Measurements from ENCODE around the gene PRSS50.
A peak's percentile ranks its signal among the peaks of the same experiment; 100 is the strongest.
"Not testable (repeated sequence)": the region's sequence is repeated elsewhere in the genome, so short reads cannot be mapped to it uniquely, and the experiment has no call there.

The PRSS50 gene

DNA sequence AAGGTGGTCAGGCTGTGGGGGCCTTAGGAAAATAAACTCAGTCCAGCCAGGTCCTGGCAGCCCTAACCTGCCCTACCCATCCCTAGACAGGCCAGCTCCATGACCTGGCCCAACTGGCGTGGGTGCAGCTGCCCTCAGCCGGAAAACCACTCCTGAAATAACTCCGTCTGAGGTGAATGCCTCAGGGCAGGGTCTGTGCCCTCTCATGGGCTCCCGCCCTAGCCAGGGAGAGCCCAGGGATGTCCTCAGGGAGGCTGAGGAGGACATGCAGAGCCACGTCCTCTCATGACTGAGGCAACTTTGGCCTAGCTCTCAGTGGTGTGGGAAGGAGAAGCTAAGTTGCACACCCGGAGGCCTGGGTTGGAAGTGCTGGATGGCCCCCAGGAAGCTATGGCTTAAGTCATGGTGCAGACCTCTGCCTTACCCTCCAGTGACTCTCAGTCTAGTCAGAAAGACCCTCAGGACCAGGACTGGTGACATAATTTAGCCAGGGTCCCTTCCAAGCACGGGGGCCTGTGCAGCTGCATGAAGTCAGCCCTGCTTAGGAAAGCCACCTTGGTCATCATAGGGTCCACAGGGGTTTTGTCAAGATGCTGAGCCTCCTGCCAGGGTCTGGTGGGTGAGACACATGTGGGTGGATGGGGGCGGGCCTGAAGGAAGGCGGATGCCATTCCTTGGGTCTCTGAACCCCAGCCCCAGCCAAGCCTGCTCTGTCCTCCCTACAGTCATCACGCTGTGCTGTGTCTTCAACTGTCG, 9.1 kb downstream of the PRSS50 start:
- no peak for DNase-seq (ENCODE audit: low read depth in 2 of 2)

DNA sequence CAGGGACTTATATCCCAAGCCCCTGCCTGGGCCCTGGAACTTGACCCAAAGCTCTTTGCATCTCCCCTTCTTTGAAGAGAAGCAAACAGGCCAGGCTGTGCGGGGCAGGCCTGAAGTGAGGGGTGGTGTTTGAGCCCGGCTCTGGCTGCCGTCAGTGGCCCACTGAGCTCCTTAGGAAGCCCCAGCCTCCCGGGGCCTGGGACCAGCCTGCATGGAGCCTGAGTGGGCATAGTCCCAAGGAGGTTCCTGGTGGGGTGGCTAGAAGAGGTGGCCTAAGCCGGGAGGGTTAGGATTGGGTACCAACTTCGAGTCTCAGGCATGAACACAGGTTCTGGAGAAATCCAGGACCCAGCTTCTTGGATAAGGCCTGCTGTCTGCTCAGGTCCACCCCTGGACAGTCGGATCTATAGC, 10.1 kb downstream of the PRSS50 start:
- DNase-seq (ENCODE audit: low read depth in 2 of 2), result no peak

DNA sequence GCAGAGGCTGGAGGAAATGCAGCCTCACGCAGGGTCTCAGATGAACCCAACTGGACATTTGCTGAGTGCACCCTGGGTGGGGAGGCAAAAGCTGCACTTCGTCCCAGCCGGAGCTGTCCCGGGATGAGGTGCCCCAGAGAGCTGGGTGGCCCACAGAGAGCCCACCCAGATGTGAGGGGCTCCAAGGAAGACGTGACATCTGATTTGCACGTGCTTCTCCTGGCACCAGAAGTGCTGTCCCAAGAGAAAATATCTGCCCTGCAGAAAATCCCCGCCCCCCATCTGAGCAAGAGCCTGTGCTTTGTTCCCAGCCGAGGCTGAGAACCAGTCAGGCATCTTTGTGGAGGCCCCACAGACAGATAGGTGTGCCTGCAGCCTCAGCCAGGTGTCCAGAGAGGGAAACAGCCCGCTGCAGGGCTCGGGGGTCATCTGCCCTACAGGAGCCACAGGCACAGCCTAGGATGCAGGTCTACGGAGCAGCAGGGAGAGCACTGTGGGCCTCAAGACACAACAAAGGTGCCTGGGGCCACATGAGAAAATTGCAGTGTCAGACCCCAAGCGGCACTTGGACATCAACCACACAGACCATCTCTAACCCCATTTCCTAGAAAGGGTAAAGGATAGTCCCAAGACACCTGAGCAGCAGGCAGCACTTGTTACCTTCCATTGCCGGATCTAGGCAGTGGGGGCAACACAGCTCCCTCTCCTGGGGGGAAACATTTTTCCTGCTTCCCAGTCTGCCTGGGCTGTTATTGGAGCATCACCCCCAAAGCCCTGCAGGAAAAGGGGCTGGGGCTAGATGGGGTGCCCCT, 10.7 kb downstream of the PRSS50 start:
- no peak for DNase-seq (ENCODE audit: low read depth in 2 of 2)

DNA sequence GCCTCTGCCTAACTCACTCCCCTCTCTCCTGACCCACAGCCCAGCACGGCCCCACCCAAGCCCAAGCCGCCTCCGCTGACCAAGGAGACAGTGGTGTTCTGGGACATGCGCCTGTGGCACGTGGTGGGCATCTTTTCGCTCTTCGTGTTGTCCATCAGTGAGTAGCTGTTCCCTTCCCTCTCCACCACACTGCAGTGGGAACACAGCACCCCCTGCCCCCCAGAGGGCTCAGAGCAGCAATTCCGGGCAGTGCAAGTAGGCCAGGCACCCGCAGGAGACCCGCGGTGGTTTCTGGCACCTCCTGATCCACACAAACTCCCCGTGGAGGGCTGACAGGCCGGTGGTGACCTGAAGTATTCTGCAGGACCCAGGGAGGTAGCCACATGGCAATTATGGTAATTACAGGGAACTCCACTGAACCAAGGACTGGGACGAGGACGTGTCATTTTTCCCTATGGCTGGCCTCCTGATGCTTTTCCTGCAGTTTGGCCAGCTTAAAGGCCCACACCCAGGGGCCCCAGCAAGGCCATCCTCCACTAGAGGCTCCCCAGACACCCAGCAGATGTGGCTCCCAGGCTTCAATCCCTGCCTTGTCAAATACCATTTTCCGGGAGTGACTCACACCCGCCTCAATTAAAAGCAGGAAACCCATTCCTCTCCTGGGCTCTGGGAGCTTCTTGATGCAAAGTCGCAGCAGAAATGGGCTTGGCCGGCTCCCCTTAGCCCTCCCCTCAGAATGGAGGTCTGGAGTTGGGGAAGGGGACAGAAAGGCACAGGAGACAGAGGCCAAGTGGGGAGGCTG, 11.7 kb downstream of the PRSS50 start:
- no peak for DNase-seq (ENCODE audit: low read depth in 2 of 2)

DNA sequence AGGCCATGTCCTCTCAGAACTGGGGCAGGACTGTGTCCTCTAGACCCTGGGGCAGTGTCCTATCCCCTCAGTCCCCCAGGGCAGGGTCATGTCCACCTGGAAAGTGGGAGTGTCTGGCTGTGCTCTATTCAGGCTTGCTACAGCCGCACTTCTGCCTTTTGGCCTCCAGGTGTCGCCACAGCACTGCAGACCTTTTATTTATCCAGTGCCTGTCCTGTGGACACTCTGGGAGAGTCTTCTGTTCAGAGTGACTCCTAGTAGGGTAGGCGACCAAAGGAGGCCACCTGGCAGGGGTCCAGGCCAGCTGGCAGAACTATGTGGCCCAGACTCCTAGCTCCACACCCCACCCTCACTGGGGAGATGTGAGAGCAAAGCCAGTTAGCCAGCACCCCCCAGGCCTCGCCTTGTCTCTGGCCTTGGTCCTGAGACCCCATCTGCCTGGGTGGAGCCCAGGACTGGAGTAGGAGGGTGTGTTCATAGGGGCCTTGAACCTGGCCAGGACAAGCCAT, 12.6 kb downstream of the PRSS50 start:
- peak in 1 of 2 donors; percentile 44 for DNase-seq (ENCODE audit: low read depth in 2 of 2)

DNA sequence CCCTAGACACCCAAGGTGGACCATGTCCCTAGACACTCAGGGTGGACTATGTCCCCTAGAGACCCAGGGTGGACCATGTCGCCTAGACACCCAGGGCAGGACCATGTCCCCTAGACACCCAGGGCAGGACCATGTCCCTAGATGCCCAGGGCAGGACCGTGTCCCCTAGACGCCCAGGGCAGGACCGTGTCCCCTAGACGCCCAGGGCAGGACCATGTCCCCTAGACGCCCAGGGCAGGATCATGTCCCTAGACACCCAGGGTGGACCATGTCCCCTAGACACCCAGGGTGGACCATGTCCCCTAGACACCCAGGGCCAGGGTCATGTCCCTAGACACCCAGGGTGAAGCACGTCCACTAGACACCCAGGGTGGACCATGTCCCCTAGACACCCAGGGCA, 13.3 kb downstream of the PRSS50 start:
- not testable (repeated sequence) for DNase-seq (ENCODE audit: low read depth in 2 of 2)

DNA sequence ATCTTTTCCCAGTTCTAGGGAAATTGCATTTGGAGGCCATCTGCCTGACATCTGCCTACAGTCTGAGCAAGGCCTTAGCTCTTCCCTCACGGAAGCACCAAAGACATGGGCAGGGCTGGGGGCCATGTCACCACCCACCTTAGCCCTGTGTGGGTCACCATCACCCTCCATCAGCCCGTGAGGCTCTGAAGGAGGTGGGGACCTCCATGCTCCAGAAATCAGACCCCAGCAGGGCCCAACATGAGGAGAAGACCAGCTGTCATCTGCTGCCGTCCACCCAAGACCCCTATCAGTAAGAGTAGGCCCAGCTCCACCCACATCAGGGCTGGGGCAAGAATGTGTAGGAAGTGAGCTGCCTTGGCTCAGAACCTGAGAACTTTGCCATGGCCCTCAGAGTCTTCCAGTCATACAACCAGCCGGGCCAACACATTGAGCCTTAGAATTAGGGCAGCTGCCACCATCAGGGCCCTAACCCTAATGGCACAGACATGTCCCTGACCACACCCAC, 14.6 kb downstream of the PRSS50 start:
- DNase-seq (ENCODE audit: low read depth in 2 of 2), result no peak

DNA sequence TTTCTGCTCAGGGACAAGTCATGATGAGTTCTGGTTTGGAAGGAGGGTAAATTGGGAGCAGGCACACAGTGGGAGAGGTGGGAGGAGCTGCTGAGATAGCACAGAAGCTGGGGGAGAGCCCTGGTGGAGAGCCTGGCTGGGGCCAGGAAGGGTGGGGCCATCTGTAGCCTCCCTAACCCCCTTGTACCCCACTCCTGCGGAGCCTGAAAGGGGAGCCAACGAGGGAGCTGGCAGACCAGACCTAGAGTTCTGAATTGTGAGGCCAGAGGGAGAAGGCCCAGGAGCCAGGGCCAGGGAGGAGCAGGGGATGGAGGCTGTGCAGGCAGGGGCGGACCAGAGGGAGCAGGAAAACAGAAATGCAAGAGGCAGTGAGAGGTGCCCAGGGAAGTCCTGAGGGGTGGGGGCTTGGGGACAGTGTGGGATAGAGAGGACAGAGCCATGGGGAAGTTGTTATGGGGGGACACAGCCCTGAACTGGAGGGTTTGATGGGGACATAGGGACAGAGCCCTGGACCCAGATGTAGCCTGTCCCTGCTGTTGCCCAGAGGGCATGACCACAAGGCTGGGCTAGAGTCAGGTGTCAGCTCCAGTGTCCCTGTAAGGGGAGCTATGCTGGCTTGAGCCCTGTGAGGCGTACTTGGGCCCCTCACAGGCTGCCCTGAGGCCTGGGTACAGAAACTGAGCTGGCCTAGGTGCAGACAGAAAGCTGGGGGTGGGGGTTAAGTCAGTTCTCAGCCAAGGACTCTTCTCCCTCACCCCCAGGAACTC, 15.2 kb downstream of the PRSS50 start:
- no peak for DNase-seq (ENCODE audit: low read depth in 2 of 2)

DNA sequence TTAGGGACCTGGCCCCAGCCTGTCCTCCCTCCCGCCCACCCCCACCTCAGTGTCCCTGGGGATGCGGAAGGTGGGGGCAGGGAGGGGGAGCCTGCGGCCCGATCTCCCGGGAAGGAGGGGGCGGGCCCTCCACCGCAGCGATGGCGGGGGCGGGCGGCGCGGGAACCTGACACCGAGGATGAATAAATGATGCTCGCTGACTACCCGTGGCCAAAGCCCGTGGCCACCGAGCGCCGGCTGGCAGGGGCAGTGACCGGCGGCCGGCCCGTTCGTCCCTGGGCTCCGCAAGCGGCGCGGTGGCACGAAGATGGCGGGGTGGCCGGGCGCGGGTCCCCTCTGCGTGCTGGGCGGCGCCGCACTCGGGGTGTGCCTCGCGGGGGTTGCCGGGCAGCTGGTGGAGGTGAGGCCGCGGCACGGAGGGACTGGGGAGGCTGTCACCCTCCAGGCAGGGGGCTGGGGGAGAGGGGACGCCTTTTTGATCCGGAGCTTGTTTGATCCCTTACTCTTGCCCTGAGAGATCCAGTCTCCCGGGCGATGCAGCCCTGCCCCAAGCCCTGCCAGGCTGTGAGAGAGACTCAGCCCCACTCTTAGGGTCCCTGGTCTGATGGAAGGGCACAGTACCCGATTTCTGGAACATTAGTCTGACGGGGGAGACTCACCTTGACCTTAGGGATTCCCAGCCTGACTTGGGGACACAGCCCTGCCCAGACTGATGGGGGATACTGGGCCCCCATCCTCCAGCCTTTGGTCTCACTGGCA, 16.3 kb downstream of the PRSS50 start, which contains the start of gene TMIE:
Gene TMIE (plus strand): TSS at position 212 of the 759 bp plus-strand sequence. CDS start 96 bp downstream, at position 308.
- DNase-seq (ENCODE audit: low read depth in 2 of 2), result no peak

DNA sequence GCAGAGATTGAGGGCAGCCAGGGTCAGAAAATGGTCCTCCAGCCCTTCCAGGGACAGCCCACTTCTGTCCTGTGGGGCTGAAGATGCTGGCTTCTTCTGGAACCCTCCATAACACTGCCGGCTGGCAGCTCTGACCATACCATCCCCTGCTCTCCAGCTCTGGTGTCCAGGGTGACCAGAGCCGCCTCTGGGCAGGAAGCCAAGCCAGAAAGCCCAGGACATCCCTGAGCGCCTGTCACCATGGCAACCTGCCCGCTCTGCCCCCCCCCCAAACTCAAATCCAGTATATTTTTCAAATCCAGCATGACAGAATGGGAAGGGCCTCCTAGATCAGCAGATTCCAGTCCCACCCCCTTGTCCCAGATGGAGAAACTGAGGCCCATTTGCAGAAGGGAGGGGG, 16.9 kb downstream of the PRSS50 start:
- DNase-seq (ENCODE audit: low read depth in 2 of 2), result no peak

DNA sequence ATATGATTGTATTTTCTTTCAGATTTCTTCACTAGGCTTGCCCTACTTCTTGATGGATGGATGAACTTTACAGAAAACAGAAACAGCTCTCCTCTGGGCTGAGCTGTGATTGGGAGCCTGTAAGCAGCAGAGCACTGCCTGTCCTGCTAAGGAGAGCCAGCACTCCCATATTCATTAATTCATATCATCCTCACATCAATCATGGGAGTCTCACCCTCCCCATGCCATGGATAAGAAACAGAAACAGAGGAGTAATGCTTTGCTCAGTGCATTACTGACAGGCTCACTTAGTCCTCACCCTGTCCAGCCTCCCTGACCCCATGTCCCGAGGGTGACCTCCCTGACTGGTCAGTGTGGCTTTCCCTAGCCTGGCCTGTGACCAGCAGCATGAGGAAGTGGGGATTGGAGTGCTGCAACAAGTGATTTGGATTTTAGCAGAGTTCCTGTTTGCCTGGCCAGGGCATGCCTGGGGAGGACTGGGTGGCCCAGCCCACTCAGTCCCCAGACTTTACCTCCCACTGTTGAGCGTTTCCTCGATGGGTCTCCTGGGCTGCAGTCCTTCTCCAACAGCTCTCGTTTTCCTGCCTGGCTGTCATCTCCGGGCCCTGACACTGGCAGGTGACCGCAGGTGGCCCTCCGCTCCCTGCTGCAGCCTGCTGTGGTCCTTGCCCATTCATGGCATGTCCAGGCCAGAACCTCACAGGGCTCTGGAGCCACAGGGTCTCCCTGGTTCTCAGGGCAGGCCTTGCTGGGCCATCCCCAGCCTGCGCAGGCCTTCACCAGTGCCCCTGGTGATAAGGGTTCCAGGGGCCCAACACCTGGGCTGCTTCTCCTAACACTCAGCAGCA, 17.8 kb downstream of the PRSS50 start:
- no peak for DNase-seq (ENCODE audit: low read depth in 2 of 2)

DNA sequence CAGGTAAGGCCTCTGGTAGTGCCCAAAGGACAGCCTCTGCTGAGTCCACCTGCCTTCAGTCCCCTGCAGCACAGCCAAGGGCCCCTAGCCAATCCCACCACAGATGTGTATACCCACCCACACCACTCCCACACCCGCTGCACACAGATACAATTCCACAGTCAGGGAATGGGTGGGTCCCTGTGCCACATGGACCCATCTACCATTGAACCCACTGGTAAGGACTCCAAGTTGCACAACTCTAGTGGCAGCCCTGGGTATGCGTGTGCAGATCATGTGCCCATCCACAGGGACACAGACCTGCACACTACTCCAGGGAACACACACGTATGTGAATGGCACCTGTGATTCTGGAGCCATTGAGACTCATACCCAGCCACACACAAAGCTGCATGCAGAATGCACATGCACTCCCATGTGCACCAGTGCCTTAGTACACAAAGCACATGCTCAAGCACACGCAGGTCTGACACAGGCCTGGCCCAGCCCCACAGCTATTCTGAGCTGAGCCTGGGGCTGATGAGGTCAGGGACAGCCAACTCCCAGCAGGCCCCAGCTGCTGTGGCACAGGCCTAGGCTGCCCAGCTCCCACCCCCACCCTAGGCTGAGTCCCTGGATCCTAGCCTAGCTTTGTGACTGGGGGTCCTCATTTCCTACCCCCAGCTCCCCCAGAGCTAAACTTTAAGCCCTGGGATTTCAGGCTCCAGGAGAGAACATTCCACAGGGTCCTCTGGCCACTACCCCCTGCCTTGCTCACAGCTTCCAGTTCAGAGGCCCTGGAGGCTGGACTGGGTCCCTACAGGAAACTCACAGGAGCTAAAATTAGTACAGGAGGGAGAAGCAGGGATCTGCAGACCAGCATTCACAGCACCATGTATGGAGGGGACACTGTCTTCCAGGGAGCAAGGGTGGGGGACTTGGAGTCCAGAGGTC, 21.4 kb downstream of the PRSS50 start:
- no peak for DNase-seq (ENCODE audit: low read depth in 2 of 2)

DNA sequence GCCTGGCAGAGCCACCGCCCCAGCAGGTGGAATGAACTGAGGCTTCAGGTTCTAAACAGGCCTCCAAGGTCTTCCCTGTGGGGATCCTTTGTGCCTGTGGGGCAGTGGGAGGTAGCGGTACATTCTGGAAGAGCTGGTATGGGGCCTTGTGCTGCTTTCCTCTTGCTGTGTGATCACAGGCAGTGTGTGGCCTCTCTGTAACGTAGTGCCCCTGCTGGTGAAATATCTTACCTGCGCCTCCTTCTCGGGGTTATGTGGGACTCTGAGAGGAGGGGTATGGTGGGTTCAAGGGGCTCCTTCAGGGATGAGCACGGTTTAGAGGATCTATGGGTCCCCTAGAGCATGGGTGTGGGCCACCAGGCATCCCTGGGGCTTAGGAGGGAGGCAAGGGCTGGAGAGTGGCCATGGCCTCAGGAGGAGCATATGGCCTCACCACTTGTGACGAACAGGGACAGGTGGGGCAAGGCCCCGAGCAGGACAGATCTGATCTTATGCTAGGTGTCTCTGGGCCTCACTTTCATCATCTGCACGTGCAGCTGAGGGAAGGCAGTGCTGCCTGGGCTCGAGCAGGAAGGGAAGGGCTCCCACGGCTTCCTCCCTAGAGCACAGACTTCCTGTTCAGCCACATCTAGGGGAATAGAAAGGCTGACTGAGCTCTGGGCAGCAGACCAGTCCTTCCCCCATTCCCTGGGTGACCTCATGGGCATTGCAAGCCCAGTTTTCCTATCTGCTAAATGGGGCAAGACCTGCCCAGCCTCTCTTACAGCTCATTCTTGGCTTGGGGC, 22.3 kb downstream of the PRSS50 start:
- DNase-seq (ENCODE audit: low read depth in 2 of 2), result no peak

DNA sequence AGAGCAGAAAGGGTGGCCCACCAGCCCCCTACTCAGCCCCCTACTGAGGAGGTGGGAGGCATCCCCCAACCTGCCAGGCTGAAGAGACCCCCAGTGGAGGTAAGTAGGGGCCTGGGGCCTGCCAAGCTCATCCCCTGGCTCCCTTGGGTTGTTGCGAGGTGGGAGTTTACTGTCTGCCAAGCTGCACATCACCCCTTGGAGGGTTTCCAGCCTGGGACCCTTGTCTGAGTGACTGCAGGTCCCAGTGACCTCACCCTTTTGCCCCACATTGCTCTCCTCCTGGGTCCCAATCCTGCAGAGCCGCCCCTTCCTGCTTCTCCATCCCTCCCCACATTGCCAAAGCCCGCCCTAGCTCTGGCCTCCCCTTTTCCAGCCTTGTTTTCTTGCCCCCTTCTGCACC, 23.1 kb downstream of the PRSS50 start:
- DNase-seq (ENCODE audit: low read depth in 2 of 2), result no peak

DNA sequence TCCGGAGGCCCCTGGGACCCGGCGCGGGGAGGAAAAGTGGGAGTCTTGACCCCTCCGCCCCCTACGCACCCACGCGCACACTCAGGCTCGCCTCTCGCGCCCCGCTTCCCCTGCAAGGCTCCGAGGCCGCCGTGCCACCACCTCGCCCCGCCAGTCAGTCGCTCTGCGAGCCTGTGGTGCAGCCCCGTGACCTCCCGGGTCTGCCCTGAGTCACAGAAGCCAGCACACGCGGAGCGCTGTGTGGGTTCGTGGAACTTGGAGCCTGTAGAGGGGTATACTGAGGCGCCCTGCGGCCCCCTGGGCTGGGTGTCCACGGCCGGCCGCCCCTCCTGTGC, 23.8 kb downstream of the PRSS50 start:
- DNase-seq (ENCODE audit: low read depth in 2 of 2), result peak in 1 of 2 donors; percentile 15

DNA sequence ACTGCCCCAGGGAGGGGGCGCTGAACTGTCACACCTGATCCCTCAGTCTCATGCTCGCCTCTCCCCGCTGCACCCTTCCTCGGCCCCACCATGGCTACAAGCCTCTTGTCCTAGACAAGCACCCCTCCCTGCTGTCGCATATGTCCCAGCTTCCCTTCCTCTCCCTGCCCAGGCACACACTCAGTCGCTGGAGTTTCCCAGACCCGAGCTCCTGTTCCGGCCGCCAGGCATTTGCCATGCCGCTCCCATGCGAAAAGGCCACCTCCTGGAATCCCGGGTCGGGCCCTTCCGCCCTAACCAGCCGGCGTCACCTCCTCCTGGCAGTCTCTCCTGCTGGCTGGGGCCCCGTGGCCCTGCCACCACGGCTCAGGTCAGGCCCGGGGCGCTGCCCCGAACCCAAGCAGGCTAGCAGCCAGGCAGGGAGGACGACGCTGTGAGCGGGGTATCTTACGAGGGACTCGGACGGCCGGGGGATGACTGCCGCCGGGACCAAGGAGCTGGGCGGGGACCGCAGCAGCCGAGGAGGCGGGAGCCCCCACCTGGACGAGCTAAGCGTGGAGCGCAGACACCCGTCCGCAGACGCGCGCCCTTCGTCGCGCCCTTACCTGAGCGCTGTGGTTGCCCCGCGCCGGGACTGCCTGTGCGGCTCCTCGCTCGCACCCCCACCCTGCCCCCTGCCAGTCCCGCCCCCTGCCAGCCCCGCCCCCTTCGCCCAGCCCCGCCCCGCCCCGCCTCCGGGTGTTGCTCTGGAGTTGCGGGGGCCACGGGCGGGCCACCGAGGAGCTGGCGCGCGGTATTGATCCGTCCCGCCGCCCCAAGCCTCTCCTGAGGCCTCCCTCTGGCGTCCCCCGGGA, 24.4 kb downstream of the PRSS50 start, which contains the start of gene ALS2CL:
Gene ALS2CL (minus strand): TSS at position 642 of the 854 bp plus-strand sequence. CDS start 4,239 bp downstream, outside the sequence.
- peak; percentile 33 to 54 for DNase-seq (ENCODE audit: low read depth in 2 of 2)

Data from stimulated activated CD8-positive, alpha-beta memory T cell treated with anti-CD3 and anti-CD28 coated beads, Interleukin-2, amount 100 ng/mL, for 1 hour (primary cell).